ENCODE results near the gene ZDHHC13.

- TF ChIP-seq EZH2 (IDR thresholded peaks at IDR 0.05; ENCODE audit: low read length): no peak
- no peak for TF ChIP-seq CTCF (optimal IDR thresholded peaks at IDR 0.05 in 1 of 3, IDR thresholded peaks at IDR 0.05 in 1 of 3, conservative IDR thresholded peaks at IDR 0.05 in 1 of 3; ENCODE audit: extremely low read depth in 1 of 3, insufficient read depth in 2 of 3, low read length in 3 of 3)
These were observed 47.4 kb downstream of the ZDHHC13 start for GRCh38 chr11:19164230-19164855.
